WERI-Rb-1 (cell line): Measurements from ENCODE around the gene DNAJB1.

Source experiments
- DNase-seq: peaks from one replicate; pipeline ENCODE4 v3.0.0-alpha.2; 2020
- H3K27ac ChIP-seq: fragments of 250-450 bp; sonication (Bioruptor Pico); 2 replicates; pipeline ENCODE4 v1.5.1; 2020; ENCODE audit warnings: mild to moderate bottlenecking, moderate library complexity
- H3K27me3 ChIP-seq: fragments of 250-450 bp; sonication (Bioruptor Pico); 2 replicates; pipeline ENCODE4 v1.5.1; 2021; ENCODE audit warnings: mild to moderate bottlenecking, low read depth, moderate library complexity; ENCODE audit not compliant: insufficient read depth, severe bottlenecking
- H3K36me3 ChIP-seq: fragments of 250-450 bp; sonication (Bioruptor Pico); 2 replicates; pipeline ENCODE4 v1.5.1; 2020; ENCODE audit warnings: mild to moderate bottlenecking, moderate library complexity
- H3K4me3 ChIP-seq: 2 replicates; pipeline ENCODE4 v1.5.1; 2011; ENCODE audit warnings: low read depth, mild to moderate bottlenecking, control low read depth, low read length
- H3K9me3 ChIP-seq: fragments of 250-450 bp; sonication (Bioruptor Pico); 2 replicates; pipeline ENCODE4 v1.5.1; 2021; ENCODE audit warnings: mild to moderate bottlenecking, moderate library complexity; ENCODE audit not compliant: severe bottlenecking
- TF ChIP-seq, protein P1 (sequence below): IDR thresholded peaks from 2 replicates; pipeline ENCODE4 v1.5.1; 2011; ENCODE audit warnings: low read depth, mild to moderate bottlenecking, control low read depth, inconsistent platforms, low read length

DNAJB1 gene

DNA sequence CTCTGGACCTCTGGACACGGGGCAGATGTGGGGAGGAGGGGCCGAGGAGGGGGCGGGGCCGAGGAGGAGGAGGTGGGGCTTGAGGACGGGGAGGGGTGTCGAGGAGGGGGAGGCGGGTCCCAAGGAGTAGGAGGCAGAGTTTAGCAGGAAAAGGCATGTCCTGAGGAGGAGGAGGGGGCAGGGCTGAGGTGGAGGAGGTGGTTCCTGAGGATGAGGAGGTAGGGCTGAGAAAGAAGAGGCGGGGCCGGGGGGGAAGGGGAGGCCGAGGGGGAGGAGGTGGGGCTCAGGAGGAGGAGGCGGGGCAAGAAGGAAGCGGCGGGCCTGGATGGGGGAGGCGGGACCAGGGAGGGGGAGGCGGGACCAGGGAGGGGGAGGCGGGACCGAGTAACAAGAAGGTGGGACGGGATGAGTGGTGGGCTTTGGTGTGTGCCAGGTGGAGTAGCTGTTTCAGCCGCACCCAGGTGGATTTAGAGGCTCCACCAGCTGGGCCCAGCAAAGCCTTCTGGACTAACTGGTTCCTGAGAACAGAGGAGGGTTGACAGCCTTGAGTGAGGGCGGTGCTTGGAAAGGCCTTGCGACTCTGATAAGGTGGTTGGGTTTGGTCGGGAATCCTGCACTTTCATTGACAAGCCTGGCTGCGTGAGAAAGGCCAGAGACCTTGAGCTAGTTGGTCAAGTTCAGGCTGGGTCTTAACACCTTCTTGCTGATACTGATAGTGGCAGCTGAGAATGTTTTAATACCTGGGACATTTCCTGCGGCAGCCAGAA is 18.9 kb upstream of the DNAJB1 start:
- Histone ChIP-seq H3K36me3 (peaks cover 22% of the 10 kb centered on the region), H3K4me3 (no peak overlapping the region), H3K27ac (no peak overlapping the region), H3K27me3 (no peaks in the 10 kb centered on the region), H3K9me3 (no peaks in the 10 kb centered on the region)
- TF ChIP-seq, protein P1, sequence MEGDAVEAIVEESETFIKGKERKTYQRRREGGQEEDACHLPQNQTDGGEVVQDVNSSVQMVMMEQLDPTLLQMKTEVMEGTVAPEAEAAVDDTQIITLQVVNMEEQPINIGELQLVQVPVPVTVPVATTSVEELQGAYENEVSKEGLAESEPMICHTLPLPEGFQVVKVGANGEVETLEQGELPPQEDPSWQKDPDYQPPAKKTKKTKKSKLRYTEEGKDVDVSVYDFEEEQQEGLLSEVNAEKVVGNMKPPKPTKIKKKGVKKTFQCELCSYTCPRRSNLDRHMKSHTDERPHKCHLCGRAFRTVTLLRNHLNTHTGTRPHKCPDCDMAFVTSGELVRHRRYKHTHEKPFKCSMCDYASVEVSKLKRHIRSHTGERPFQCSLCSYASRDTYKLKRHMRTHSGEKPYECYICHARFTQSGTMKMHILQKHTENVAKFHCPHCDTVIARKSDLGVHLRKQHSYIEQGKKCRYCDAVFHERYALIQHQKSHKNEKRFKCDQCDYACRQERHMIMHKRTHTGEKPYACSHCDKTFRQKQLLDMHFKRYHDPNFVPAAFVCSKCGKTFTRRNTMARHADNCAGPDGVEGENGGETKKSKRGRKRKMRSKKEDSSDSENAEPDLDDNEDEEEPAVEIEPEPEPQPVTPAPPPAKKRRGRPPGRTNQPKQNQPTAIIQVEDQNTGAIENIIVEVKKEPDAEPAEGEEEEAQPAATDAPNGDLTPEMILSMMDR = no peak
- DNase-seq = peak; percentile 55

DNA sequence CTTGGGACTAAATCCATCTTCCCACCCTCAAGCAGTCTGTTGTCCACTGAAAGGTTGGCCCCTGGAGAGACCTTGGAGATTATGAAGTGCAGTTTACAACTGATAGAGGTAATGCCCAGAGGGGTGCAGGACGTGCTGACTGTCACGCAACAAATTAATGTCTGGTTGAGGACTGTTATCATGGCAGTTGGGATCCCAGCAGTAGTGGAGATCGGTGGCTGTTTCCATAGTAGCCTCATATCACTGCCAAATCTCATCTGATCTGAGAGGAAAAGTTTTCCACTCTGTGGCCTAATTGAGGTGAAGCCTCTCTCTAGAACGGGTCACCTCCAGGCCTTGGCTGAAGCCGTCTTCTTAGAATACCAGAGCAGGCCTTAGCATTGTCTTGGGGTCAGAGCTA is 15.3 kb upstream of the DNAJB1 start:
- no peak overlapping the region for H3K27ac ChIP-seq
- no peaks in the 10 kb centered on the region for H3K27me3 ChIP-seq
- H3K4me3 ChIP-seq = no peak overlapping the region
- no peaks in the 10 kb centered on the region for H3K9me3 ChIP-seq
- TF ChIP-seq, protein P1 = no peak
- H3K36me3 ChIP-seq = peaks cover 26% of the 10 kb centered on the region
- no peak for DNase-seq

DNA sequence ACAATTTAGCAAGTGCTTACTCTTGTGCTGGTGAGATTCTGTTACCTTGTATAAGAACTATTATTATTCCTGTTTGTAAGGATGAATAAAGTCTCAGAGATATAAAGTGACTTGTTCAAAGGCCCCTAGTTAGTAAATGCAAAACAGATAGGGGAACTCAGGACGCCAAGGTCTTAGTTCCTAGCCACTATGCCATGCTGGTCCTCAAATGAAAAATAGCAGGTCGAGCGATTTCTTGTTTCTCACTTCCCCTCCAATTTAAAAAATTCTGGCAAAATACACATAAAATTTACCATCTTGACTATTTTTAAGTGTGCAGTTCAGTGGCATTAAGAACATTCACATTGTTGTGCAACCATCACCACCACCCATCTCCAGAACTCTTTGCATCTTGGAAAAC is 12.3 kb upstream of the DNAJB1 start:
- no peak for DNase-seq
- peak overlapping the region; percentile 73 for H3K4me3 ChIP-seq
- H3K27me3 ChIP-seq = no peaks in the 10 kb centered on the region
- H3K9me3 ChIP-seq = no peaks in the 10 kb centered on the region
- H3K36me3 ChIP-seq = peaks cover 21% of the 10 kb centered on the region
- TF ChIP-seq, protein P1 = no peak
- H3K27ac ChIP-seq = no peak overlapping the region; the same call in 1 of the 2 replicates

DNA sequence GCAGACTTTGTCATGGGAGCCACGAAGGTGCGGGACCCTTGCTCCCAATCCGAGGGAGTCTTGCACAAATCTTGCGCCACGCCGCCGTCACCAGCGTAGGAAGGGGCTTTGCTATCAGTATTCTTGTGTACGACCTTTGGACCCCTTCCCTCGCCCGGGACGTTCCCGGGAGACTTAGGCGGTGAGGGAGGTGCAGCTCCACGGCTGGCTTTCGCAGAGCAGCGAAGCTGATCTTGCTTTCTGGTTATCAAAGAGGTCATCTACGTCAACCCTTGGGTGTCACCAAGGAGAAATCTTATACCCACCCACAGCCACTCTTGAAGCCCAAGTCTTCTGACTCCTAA is 11.8 kb upstream of the DNAJB1 start:
- Histone ChIP-seq H3K36me3 (peaks cover 21% of the 10 kb centered on the region), H3K9me3 (no peaks in the 10 kb centered on the region), H3K4me3 (peak overlapping the region; percentile 73), H3K27me3 (no peaks in the 10 kb centered on the region), H3K27ac (peak overlapping the region; percentile 94)
- DNase-seq = no peak
- TF ChIP-seq, protein P1 = no peak

DNA sequence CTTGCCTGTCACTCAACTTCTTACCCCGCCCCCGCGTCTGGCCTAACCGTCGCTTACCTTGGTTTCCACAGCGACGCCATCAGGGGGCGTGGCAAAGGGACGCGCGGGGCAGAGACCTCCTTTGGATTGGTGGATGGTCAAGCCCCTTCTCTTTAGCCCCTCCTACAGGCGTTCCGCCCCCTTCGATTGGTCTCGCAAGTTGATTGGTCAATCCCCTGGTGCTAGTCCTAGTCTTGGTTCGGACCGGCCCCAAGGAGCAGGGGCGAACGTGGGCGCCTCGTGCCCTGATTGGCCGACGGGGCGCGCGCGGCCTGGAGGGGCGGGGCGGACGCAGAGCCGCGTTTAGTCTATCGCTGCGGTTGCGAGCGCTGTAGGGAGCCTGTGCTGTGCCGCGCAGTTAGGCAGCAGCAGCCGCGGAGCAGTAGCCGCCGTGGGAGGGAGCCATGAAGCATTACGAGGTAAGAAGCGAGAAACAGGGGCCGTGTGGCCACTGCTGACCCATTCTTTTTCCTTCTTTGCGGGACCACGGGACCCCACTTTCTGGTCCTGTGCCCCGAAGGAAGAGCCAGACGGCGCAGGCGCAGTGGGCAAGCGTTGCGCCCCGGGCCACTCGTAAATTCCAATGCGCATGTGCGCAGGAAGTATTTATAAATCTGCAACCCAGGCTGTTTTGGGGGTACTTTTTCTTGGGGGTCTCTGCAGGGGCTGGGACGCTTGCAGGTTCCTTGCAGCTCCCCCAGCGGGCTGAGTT is 11.2 kb upstream of the DNAJB1 start, which contains the start of gene TECR:
Gene TECR, plus strand, starts transcription at position 341 of the 751 bp plus-strand sequence. Its CDS starts 103 bp downstream, at position 444.
- Histone ChIP-seq H3K27ac (peak within 1 kb of the TSS; percentile 94), H3K4me3 (peak within 1 kb of the TSS; percentile 73), H3K9me3 (no peaks in the 10 kb centered on the region), H3K27me3 (no peaks in the 10 kb centered on the region), H3K36me3 (peaks cover 16% of the 10 kb centered on the region)
- TF ChIP-seq, protein P1 = no peak
- peak; percentile 100 for DNase-seq
